ENCODE results near the gene FSD1L.
"Not testable (repeated sequence)": the region's sequence is repeated elsewhere in the genome, so short reads cannot be mapped to it uniquely, and the experiment has no call there.

Gene FSD1L

GRCh38 chr9:105579952-105580351 lies 132.1 kb downstream of the FSD1L start:
- DNase-seq, result not testable (repeated sequence)

GRCh38 chr9:105581550-105581949 lies 133.7 kb downstream of the FSD1L start:
- not testable (repeated sequence) for DNase-seq

- DNase-seq, result no peak
Measured at GRCh38 chr9:105593145-105593544, 145.3 kb downstream of the FSD1L start.
